ENCODE data around the gene AMPD3.

- no peak for TF ChIP-seq REST (IDR thresholded peaks at IDR 0.05; ENCODE audit: low read depth)
- TF ChIP-seq MAX (IDR thresholded peaks at IDR 0.05) = no peak
- no peak for TF ChIP-seq CREB1 (IDR thresholded peaks at IDR 0.05; ENCODE audit: low read depth)
Observed at GRCh38 chr11:10436224-10436623, 18.8 kb upstream of the AMPD3 start.
